Mammary epithelial cell (primary cell): Measurements from ENCODE around the gene NSD1.

Experiments used
- EZH2 ChIP-seq: IDR thresholded peaks from 2 replicates; pipeline ENCODE4 v1.6.1; 2012; ENCODE audit warnings: low read length, inconsistent platforms, borderline replicate concordance
- TF ChIP-seq, protein P1 (sequence below), 2 donors: IDR thresholded peaks in 1 of 2; conservative IDR thresholded peaks in 1 of 2; 2 replicates each; pipeline ENCODE4 v1.5.1; 2011 to 2012; ENCODE audit warnings: inconsistent platforms in 2 of 2, low read length in 2 of 2, mild to moderate bottlenecking in 2 of 2, control low read depth in 1 of 2, low read depth in 1 of 2; ENCODE audit not compliant: insufficient read depth in 1 of 2; ENCODE audit errors: extremely low read depth in 1 of 2

DNA sequence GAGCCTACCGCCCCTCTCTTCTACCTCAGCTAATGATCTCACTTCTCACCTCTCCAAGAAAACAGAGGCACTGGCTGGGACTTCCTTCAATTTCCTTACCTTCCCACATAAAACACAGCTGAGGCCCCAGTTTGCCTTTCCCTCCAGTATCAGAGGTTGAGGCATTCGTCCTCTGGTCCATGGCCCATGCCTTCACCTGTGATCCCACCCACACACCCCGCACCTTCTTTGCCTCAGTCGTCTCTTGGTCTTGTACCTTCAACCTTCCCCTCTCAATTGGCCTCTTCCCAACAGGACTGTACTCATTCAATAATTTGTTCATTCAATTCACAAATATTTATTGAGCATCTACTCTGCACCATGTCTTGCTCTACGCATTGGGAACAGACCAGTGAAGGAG is 11.0 kb upstream of the NSD1 start:
- TF ChIP-seq, protein P1, sequence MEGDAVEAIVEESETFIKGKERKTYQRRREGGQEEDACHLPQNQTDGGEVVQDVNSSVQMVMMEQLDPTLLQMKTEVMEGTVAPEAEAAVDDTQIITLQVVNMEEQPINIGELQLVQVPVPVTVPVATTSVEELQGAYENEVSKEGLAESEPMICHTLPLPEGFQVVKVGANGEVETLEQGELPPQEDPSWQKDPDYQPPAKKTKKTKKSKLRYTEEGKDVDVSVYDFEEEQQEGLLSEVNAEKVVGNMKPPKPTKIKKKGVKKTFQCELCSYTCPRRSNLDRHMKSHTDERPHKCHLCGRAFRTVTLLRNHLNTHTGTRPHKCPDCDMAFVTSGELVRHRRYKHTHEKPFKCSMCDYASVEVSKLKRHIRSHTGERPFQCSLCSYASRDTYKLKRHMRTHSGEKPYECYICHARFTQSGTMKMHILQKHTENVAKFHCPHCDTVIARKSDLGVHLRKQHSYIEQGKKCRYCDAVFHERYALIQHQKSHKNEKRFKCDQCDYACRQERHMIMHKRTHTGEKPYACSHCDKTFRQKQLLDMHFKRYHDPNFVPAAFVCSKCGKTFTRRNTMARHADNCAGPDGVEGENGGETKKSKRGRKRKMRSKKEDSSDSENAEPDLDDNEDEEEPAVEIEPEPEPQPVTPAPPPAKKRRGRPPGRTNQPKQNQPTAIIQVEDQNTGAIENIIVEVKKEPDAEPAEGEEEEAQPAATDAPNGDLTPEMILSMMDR (conservative IDR thresholded peaks at IDR 0.05 in 1 of 2, IDR thresholded peaks at IDR 0.05 in 1 of 2; ENCODE audit: extremely low read depth in 1 of 2, insufficient read depth in 1 of 2, low read depth in 1 of 2, low read length in 2 of 2) = no peak
- no peak for TF ChIP-seq EZH2
